SK-MEL-5 (cell line): ENCODE results near the gene MINDY3. TPM values are rescaled to one million over a fixed set of nuclear protein-coding genes. Genes with fewer than 3 reads are reported as not detected.

Experiments
- DNase-seq: peaks from one replicate; pipeline ENCODE4 v3.0.0-alpha.2; 2016; ENCODE audit warnings: low read depth, low spot score
- in situ Hi-C: cut with HindIII; loops from 2 replicates; pipeline ENCODE4 v1.10.0; 2016; ENCODE audit warnings: low sequenced_read_pairs, high pct_unique_total_duplicates, low pct_unique_long_range_greater_than_20kb
- total RNA-seq: library from RNA; depleted of rRNA; stranded (reverse); fragments of >200 nt; shearing (Covaris generic); gene quantifications from 2 replicates; pipeline ENCODE4 v1.2.3, GENCODE V29; 2014

MINDY3 gene
- total RNA-seq, 1 experiment from 2014 or later, result 20.2 TPM

- in situ Hi-C loops, result no loop called here
- no peak for DNase-seq
These were observed 101.0 kb downstream of the MINDY3 start for GRCh38 chr10:15759265-15759664.

- in situ Hi-C loops, result no loop called here
These were observed 101.7 kb downstream of the MINDY3 start for GRCh38 chr10:15758618-15759017.

GRCh38 chr10:15754937-15755336 is 105.4 kb downstream of the MINDY3 start:
- in situ Hi-C loops, result no loop called here
- DNase-seq, result no peak

More at GRCh38 chr10:15758618-15759017, 101.7 kb downstream of the MINDY3 start:
- no peak for DNase-seq

GRCh38 chr10:15751046-15751445 is 109.3 kb downstream of the MINDY3 start:
- DNase-seq, result no peak
- in situ Hi-C loops, result no loop called here

GRCh38 chr10:15748126-15748525 is 112.2 kb downstream of the MINDY3 start:
- DNase-seq, result no peak
- in situ Hi-C loops, result no loop called here

GRCh38 chr10:15747632-15748031 is 112.7 kb downstream of the MINDY3 start:
- DNase-seq, result no peak
- in situ Hi-C loops, result no loop called here

GRCh38 chr10:15745751-15746150 is 114.6 kb downstream of the MINDY3 start:
- no peak for DNase-seq
- in situ Hi-C loops, result no loop called here

- in situ Hi-C loops, result no loop called here
- DNase-seq, result peak; percentile 71
These were observed 116.0 kb downstream of the MINDY3 start for GRCh38 chr10:15744217-15744865.

GRCh38 chr10:15743443-15743842 is 116.9 kb downstream of the MINDY3 start:
- in situ Hi-C loops, result no loop called here
- no peak for DNase-seq

- in situ Hi-C loops, result no loop called here
- no peak for DNase-seq
These were observed 117.5 kb downstream of the MINDY3 start for GRCh38 chr10:15742836-15743235.

- no peak for DNase-seq
- in situ Hi-C loops, result no loop called here
These were observed 118.2 kb downstream of the MINDY3 start for GRCh38 chr10:15742102-15742501.

GRCh38 chr10:15741581-15741980 is 118.7 kb downstream of the MINDY3 start:
- in situ Hi-C loops, result no loop called here
- DNase-seq, result no peak

GRCh38 chr10:15740261-15740660 is 120.0 kb downstream of the MINDY3 start:
- in situ Hi-C loops, result no loop called here
- DNase-seq, result no peak

- in situ Hi-C loops, result no loop called here
These were observed 120.9 kb downstream of the MINDY3 start for GRCh38 chr10:15739254-15739970.

GRCh38 chr10:15738270-15738925 is 121.9 kb downstream of the MINDY3 start:
- in situ Hi-C loops, result no loop called here
- DNase-seq, result no peak

More at GRCh38 chr10:15739254-15739970, 120.9 kb downstream of the MINDY3 start:
- DNase-seq, result no peak

- in situ Hi-C loops, result no loop called here
- no peak for DNase-seq
These were observed 122.7 kb downstream of the MINDY3 start for GRCh38 chr10:15737656-15738055.

GRCh38 chr10:15735763-15736162 is 124.5 kb downstream of the MINDY3 start:
- no peak for DNase-seq
- in situ Hi-C loops, result no loop called here

- no peak for DNase-seq
- in situ Hi-C loops, result no loop called here
These were observed 130.0 kb downstream of the MINDY3 start for GRCh38 chr10:15730341-15730740.

GRCh38 chr10:15729890-15730289 is 130.4 kb downstream of the MINDY3 start:
- DNase-seq, result no peak
- in situ Hi-C loops, result no loop called here
